M059J (cell line): ENCODE data around the gene ENPP7. TPM values are rescaled to one million over a fixed set of nuclear protein-coding genes. Genes with fewer than 3 reads are reported as not detected.

Experiments used
- DNase-seq: peaks from one replicate; pipeline ENCODE4 v3.0.0-alpha.2; 2012; ENCODE audit warnings: low read depth
- total RNA-seq: library from RNA; depleted of rRNA; stranded (reverse); fragments of >200 nt; shearing (Covaris generic); gene quantifications from 2 replicates; pipeline ENCODE4 v1.2.3, GENCODE V29; 2014; rRNA removed

ENPP7 gene
- total RNA-seq, 1 experiment from 2014 or later: not detected

DNA sequence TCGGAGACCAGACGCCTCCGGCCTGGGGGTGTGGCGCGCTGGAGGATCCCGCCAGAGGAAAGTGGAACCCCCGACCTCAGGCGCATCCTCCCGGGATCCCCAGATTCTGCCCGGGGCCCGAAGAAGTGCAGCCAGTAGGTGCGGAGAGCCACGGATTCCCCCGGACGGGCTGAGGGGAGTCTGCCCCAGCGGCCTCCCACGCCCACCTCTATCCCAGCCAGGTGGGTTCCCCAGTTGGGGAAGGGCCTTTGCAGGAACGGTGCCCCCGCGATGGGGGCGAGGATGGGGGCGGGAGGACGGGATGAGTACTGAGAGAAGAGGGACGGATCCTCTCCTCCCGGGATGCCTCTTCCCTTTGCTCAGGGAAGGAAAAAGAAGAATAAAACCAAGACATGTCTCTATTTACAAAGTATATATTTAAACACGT, 61.0 kb downstream of the ENPP7 start:
- no peak for DNase-seq

Other genes starting within 250 kb of the ENPP7 start
- not detected in 2 replicates for gene RBFOX3, start 119.9 kb upstream of the ENPP7 start, total RNA-seq
- 3.0 and 4.0 TPM in 2 replicates for gene CBX2, start 47.2 kb downstream of the ENPP7 start, total RNA-seq
- gene CBX8, start 66.1 kb downstream of the ENPP7 start, total RNA-seq: 7.3 and 11.2 TPM in 2 replicates
- gene CBX4, start 108.5 kb downstream of the ENPP7 start, total RNA-seq: 11.6 and 21.2 TPM in 2 replicates